Thyroid gland (tissue), 4 donors: ENCODE data around the gene EFNA2.

Experiments
- CTCF ChIP-seq, 6 experiments: fragments of 200-600 bp in 3 of 6; fragments of 450-650 bp in 3 of 6; sonication (generic) in 3 of 6; IDR thresholded peaks; one replicate each; pipeline ENCODE4 v1.5.1; 2016 to 2019; ENCODE audit warnings: antibody characterized with exemption in 6 of 6, mild to moderate bottlenecking in 2 of 6, inconsistent platforms in 1 of 6, moderate library complexity in 1 of 6
- POLR2A ChIP-seq, 2 donors: fragments of 450-650 bp; IDR thresholded peaks; one replicate each; pipeline ENCODE4 v1.6.1; 2017; ENCODE audit warnings: antibody characterized with exemption in 2 of 2, mild to moderate bottlenecking in 2 of 2, moderate library complexity in 1 of 2

GRCh38 chr19:1293782-1294604 is 8.3 kb downstream of the EFNA2 start:
- TF ChIP-seq CTCF (IDR thresholded peaks at IDR 0.05) (no peak), POLR2A (IDR thresholded peaks at IDR 0.05) (no peak)
